ENCODE results near the gene REXO1. TPM values are rescaled to one million over a fixed set of nuclear protein-coding genes. Genes with fewer than 3 reads are reported as not detected.
A peak's percentile ranks its signal among the peaks of the same experiment; 100 is the strongest.

REXO1 gene
- total RNA-seq, 1 donor from 2014 or later: 17.7 TPM

DNA sequence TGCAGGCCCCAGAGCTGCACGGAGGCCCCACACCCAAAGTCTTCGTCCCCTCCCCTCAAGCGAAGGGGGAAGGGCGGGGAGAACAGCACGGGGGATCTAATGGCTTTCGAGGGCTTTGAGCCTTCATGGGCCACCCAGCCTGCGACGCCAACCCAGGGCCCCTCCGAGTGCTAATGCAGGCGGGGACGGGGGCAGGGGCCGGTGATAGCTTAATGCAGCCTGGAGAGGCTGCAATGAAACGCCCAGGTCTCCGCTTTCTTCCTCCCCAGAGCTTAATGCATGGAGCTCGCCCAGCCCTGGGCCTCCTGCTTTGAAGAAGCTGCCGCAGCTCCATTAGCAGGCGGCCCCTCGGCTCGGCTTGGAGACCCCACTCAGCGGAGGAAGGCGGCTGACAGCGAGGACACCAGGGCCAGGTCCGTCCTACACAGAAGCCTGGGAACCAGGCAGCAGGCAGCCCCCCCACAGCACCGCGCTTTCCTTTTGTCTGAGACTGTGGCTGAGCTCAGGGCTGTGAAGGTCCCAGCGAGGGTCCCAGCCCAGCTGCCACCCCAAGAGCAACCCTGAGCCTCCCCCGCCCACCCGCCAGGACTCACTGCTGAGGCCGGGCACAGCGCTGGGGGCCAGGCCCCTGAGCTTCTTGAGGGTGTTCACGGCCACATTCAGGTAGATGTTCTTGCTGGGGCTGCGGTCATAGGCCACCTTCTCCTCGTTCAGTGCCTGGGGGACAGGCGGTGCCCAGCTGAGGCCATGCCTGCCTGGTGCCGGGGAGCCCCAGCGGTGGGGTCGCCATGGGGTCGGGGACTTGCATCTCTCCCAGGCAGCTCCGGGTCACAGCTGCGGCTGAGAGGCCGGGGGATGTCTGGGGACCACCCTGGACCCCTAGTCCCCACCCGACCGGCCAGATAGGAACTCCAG lies 28.7 kb downstream of the REXO1 start:
- Histone ChIP-seq H3K36me3 (peaks cover 99% of the 10 kb centered on the region), H3K27me3 (ENCODE audit: low read depth) (no peaks in the 10 kb centered on the region), H3K4me1 (peaks cover 8% of the 10 kb centered on the region), H3K27ac (replicated peaks) (no peak overlapping the region), H3K4me3 (no peak overlapping the region), H3K9me3 (replicated peaks) (no peaks in the 10 kb centered on the region)
- TF ChIP-seq, protein P1, sequence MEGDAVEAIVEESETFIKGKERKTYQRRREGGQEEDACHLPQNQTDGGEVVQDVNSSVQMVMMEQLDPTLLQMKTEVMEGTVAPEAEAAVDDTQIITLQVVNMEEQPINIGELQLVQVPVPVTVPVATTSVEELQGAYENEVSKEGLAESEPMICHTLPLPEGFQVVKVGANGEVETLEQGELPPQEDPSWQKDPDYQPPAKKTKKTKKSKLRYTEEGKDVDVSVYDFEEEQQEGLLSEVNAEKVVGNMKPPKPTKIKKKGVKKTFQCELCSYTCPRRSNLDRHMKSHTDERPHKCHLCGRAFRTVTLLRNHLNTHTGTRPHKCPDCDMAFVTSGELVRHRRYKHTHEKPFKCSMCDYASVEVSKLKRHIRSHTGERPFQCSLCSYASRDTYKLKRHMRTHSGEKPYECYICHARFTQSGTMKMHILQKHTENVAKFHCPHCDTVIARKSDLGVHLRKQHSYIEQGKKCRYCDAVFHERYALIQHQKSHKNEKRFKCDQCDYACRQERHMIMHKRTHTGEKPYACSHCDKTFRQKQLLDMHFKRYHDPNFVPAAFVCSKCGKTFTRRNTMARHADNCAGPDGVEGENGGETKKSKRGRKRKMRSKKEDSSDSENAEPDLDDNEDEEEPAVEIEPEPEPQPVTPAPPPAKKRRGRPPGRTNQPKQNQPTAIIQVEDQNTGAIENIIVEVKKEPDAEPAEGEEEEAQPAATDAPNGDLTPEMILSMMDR (IDR thresholded peaks at IDR 0.05; ENCODE audit: borderline replicate concordance): no peak
- peak; percentile 15 for DNase-seq
- intact Hi-C loops (cut with micrococcal nuclease): no loop called here

DNA sequence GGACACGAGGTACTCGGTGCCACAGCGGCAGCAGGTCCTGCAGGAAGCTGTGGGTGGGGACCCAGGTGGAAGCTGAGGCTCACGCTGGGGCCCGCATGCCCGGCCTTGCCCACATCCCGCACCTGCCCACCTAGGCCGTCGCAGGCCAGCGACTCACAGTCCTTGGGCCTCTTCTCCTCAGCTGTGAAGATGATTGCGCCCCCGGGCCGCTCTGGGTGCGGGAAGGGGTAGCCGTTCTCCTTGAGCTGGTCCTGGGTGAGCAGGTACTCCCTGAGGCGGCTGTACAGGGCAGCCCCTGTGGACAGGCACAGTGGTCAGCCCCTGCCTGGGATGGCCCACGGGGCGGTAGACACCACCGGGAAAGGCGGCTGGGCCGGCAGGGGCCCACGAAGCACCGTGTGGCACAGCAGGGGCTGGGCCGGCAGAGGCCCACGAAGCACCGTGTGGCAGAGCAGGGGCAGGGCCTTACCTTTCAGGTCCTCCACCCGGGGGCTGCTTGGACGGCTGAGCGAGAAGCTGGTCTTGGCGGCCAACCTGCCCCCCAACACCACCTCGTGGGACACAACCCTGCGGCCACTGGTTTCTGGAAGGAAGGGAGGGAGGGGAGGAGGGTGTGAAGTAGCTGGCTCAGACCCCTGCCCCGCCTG lies 29.6 kb downstream of the REXO1 start:
- Histone ChIP-seq H3K27me3 (ENCODE audit: low read depth) (no peaks in the 10 kb centered on the region), H3K4me1 (peaks cover 8% of the 10 kb centered on the region), H3K4me3 (no peak overlapping the region), H3K36me3 (peaks cover 90% of the 10 kb centered on the region), H3K27ac (replicated peaks) (no peak overlapping the region), H3K9me3 (replicated peaks) (no peaks in the 10 kb centered on the region)
- TF ChIP-seq, protein P1 (IDR thresholded peaks at IDR 0.05; ENCODE audit: borderline replicate concordance): no peak
- intact Hi-C loops (cut with micrococcal nuclease): no loop called here
- no peak for DNase-seq

DNA sequence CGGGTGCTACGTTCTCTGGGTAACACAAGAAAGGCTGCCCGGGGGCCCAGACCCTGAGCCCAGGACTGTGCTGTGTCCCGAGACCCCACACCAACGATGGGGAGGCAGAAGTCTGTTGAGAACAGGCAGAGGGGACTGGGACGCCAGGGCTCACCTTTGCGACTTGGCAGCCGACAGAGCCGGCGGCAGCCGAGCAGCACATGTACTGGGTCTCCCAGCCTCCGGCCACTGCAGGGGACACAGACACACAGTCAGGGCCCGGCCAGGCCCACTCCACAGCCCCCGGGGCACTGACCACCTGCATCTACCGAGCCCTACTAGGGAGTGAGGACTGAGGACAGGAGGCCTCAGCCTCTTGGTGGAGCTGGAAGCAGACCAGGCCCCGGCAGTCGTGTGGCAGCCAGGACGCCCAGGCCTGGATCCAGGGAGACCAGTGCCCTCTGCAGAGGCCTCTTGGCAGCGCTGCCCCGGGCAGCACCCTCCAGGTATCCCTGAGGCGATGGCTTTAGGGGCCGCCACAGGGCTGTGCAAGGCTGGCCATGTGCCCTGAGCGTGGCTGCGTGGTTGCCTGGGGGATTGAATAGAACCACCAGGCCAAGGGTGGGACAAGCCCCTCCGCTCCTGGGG lies 30.6 kb downstream of the REXO1 start:
- DNase-seq: peak; percentile 45
- TF ChIP-seq, protein P1 (IDR thresholded peaks at IDR 0.05; ENCODE audit: borderline replicate concordance): no peak
- Histone ChIP-seq H3K27me3 (ENCODE audit: low read depth) (no peaks in the 10 kb centered on the region), H3K9me3 (replicated peaks) (no peaks in the 10 kb centered on the region), H3K36me3 (peaks cover 79% of the 10 kb centered on the region), H3K27ac (replicated peaks) (no peak overlapping the region), H3K4me1 (peaks cover 16% of the 10 kb centered on the region), H3K4me3 (no peak overlapping the region)
- intact Hi-C loops (cut with micrococcal nuclease): no loop called here

DNA sequence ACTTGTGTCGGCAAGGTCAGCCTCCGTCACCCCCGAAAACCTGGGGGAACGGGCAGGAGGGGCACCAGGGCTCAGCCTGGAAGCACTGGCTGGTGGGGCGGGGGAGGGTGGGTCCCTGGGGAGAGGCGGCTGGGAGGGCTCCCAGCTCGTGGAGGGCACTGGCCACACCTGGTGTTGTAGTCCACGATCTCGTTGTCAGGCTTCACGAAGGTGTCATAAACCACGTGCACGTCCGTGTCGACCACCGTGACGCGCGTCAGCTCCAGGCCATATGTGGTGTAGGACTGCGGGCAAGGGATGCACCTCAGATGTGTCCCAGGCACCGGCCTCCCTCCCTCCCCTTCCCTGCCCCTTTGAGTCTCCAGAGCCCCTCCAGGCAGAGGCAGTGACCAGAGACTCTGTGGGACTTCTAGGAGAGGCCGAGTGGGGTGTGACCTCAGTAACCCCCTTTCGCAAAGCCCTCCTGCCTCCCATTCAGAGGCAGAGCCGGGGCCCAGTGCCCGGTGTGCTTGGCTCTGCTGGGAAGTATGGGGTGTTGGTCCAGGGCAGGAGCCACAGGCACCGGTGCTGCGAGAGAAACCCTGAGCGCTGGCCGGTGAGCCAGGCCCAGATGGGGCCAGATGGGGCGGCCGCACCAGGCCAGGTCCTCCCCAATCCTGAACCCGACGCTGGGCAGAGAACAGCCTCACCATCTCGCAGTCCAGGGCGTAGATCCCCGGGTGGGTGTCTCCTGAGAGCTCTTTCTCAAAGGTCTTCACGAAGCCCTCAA lies 31.6 kb downstream of the REXO1 start:
- DNase-seq: no peak

More for the DNA sequence above, 31.6 kb downstream of the REXO1 start:
- Histone ChIP-seq H3K27me3 (ENCODE audit: low read depth) (no peaks in the 10 kb centered on the region), H3K4me1 (peaks cover 25% of the 10 kb centered on the region), H3K4me3 (no peak overlapping the region), H3K9me3 (replicated peaks) (no peaks in the 10 kb centered on the region), H3K36me3 (peaks cover 70% of the 10 kb centered on the region), H3K27ac (replicated peaks) (no peak overlapping the region)
- intact Hi-C loops (cut with micrococcal nuclease): no loop called here
- TF ChIP-seq, protein P1 (IDR thresholded peaks at IDR 0.05; ENCODE audit: borderline replicate concordance): no peak
